ENCODE data around the gene RAG1. TPM values are rescaled to one million over a fixed set of nuclear protein-coding genes. Genes with fewer than 3 reads are reported as not detected.

RAG1 gene
- total and polyA plus RNA-seq, 2 of the 13 experiments (the other 11 are each of a cell fraction or from before 2014, with no cell fraction given): 0.11 to 0.15 TPM

DNA sequence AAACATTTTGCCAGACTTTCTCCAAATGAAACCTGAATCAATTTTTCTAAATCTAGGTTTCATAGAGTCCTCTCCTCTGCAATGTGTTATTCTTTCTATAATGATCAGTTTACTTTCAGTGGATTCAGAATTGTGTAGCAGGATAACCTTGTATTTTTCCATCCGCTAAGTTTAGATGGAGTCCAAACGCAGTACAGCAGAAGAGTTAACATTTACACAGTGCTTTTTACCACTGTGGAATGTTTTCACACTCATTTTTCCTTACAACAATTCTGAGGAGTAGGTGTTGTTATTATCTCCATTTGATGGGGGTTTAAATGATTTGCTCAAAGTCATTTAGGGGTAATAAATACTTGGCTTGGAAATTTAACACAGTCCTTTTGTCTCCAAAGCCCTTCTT is 9.6 kb downstream of the RAG1 start:
- no peak overlapping the region for H2AFZ ChIP-seq (ENCODE audit: low read length)
- no peak overlapping the region for H3K9ac ChIP-seq (ENCODE audit: insufficient read depth, low read depth, low read length)
- H4K20me1 ChIP-seq (ENCODE audit: insufficient read depth, low read length): no peaks in the 10 kb centered on the region
- H3K79me2 ChIP-seq (ENCODE audit: insufficient read depth, low read length): no peaks in the 10 kb centered on the region
- H3K27ac ChIP-seq (ENCODE audit: extremely low read length, insufficient read depth, low read length): no peak overlapping the region
- no TSS peak for BruUV-seq (replicated peaks)
- FAIRE-seq (no peak), DNase-seq (ENCODE audit: low spot score) (no peak), ATAC-seq (no peak)
- no peaks in the 10 kb centered on the region for H3K4me1 ChIP-seq (ENCODE audit: insufficient read depth, low read length)
- H3K4me3 ChIP-seq (replicated peaks in 1 of 3; ENCODE audit: insufficient read depth in 1 of 3, low read depth in 2 of 3, low read length in 3 of 3): no peak overlapping the region
- peaks cover 8% of the 10 kb centered on the region; the same call in 1 of the 2 replicates for H3K9me3 ChIP-seq (ENCODE audit: low read length)
- CTCF ChIA-PET (ENCODE audit: low intra/inter-chr PET ratio, low total read pairs): no interaction called here
- in situ Hi-C loops (cut with HindIII; ENCODE audit: extremely low pct_ligation_motif_present, low pct_unique_long_range_greater_than_20kb): no loop called here
- 27% methylated on average over 2 of the region's 2 CpGs for WGBS (ENCODE audit: low lambda C conversion rate)
- no peak overlapping the region for H3K4me2 ChIP-seq (ENCODE audit: low read depth, low read length)
- POLR2A ChIA-PET: no interaction called here
- TF ChIP-seq ELF3 (CRISPR knock-in tag; IDR thresholded peaks at IDR 0.05): no peak
- no peak for TF ChIP-seq KLF6 (CRISPR knock-in tag; IDR thresholded peaks at IDR 0.05)
- TF ChIP-seq ZNF225 (CRISPR knock-in tag; IDR thresholded peaks at IDR 0.05): no peak
- no peak for TF ChIP-seq PITX1 (CRISPR knock-in tag; IDR thresholded peaks at IDR 0.05)
- TF ChIP-seq, protein P1, sequence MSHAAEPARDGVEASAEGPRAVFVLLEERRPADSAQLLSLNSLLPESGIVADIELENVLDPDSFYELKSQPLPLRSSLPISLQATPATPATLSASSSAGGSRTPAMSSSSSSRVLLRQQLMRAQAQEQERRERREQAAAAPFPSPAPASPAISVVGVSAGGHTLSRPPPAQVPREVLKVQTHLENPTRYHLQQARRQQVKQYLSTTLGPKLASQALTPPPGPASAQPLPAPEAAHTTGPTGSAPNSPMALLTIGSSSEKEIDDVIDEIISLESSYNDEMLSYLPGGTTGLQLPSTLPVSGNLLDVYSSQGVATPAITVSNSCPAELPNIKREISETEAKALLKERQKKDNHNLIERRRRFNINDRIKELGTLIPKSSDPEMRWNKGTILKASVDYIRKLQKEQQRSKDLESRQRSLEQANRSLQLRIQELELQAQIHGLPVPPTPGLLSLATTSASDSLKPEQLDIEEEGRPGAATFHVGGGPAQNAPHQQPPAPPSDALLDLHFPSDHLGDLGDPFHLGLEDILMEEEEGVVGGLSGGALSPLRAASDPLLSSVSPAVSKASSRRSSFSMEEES (CRISPR knock-in tag; IDR thresholded peaks at IDR 0.05): no peak
- TF ChIP-seq AKAP8 (CRISPR knock-in tag; IDR thresholded peaks at IDR 0.05): no peak
- intact Hi-C loops (cut with micrococcal nuclease; ENCODE audit: unreplicated experiment): no loop called here
- H3K27me3 ChIP-seq (ENCODE audit: control insufficient read depth in 1 of 2, insufficient read depth in 2 of 2, low read length in 2 of 2): peaks cover 0 to 8% of the 10 kb centered on the region in 2 experiments; a peak in 3 of 5 replicates
- no peaks in the 10 kb centered on the region for H3K36me3 ChIP-seq (replicated peaks in 1 of 2; ENCODE audit: control insufficient read depth in 1 of 2, insufficient read depth in 2 of 2, low read length in 2 of 2)

GRCh38 chr11:36577859-36578258 is 10.1 kb downstream of the RAG1 start:
- ATAC-seq (no peak), FAIRE-seq (no peak), DNase-seq (ENCODE audit: low spot score) (no peak)
- Histone ChIP-seq H3K27ac (ENCODE audit: extremely low read length, insufficient read depth, low read length) (no peak overlapping the region), H2AFZ (ENCODE audit: low read length) (no peak overlapping the region), H3K36me3 (replicated peaks in 1 of 2; ENCODE audit: control insufficient read depth in 1 of 2, insufficient read depth in 2 of 2, low read length in 2 of 2) (no peaks in the 10 kb centered on the region), H3K4me1 (ENCODE audit: insufficient read depth, low read length) (no peaks in the 10 kb centered on the region), H4K20me1 (ENCODE audit: insufficient read depth, low read length) (no peaks in the 10 kb centered on the region), H3K79me2 (ENCODE audit: insufficient read depth, low read length) (no peaks in the 10 kb centered on the region), H3K4me2 (ENCODE audit: low read depth, low read length) (no peak overlapping the region), H3K4me3 (replicated peaks in 1 of 3; ENCODE audit: insufficient read depth in 1 of 3, low read depth in 2 of 3, low read length in 3 of 3) (no peak overlapping the region), H3K9me3 (ENCODE audit: low read length) (peaks cover 8% of the 10 kb centered on the region; the same call in 1 of the 2 replicates), H3K27me3 (ENCODE audit: control insufficient read depth in 1 of 2, insufficient read depth in 2 of 2, low read length in 2 of 2) (peaks cover 0 to 8% of the 10 kb centered on the region in 2 experiments; a peak in 3 of 5 replicates), H3K9ac (ENCODE audit: insufficient read depth, low read depth, low read length) (no peak overlapping the region)
- in situ Hi-C loops (cut with HindIII; ENCODE audit: extremely low pct_ligation_motif_present, low pct_unique_long_range_greater_than_20kb): no loop called here
- intact Hi-C loops (cut with micrococcal nuclease; ENCODE audit: unreplicated experiment): no loop called here
- POLR2A ChIA-PET: no interaction called here
- CTCF ChIA-PET (ENCODE audit: low intra/inter-chr PET ratio, low total read pairs): no interaction called here
- WGBS (ENCODE audit: low lambda C conversion rate): 30% methylated on average over 2 of the region's 2 CpGs
- BruUV-seq (replicated peaks): no TSS peak
- no peak for TF ChIP-seq CAMTA2 (CRISPR knock-in tag; IDR thresholded peaks at IDR 0.05; ENCODE audit: borderline replicate concordance)
- TF ChIP-seq ZNF678 (CRISPR knock-in tag; IDR thresholded peaks at IDR 0.05): no peak
- no peak for TF ChIP-seq BHLHE40 (IDR thresholded peaks at IDR 0.05; ENCODE audit: low read length)
- TF ChIP-seq BCL6 (CRISPR knock-in tag; IDR thresholded peaks at IDR 0.05): no peak
- no peak for TF ChIP-seq MED8 (CRISPR knock-in tag; IDR thresholded peaks at IDR 0.05; ENCODE audit: insufficient replicate concordance)
- TF ChIP-seq ZNF660 (CRISPR knock-in tag; IDR thresholded peaks at IDR 0.05; ENCODE audit: borderline replicate concordance, low read depth): no peak
- TF ChIP-seq ZNF230 (CRISPR knock-in tag; IDR thresholded peaks at IDR 0.05): no peak
- no peak for TF ChIP-seq ZNF20 (CRISPR knock-in tag; IDR thresholded peaks at IDR 0.05)
- no peak for TF ChIP-seq ZNF644 (CRISPR knock-in tag; IDR thresholded peaks at IDR 0.05; ENCODE audit: low read depth)
- no peak for TF ChIP-seq ZNF282 (IDR thresholded peaks at IDR 0.05; ENCODE audit: partially characterized antibody)
- TF ChIP-seq ZHX1 (CRISPR knock-in tag; IDR thresholded peaks at IDR 0.05; ENCODE audit: low read depth): no peak
- TF ChIP-seq ZNF17 (CRISPR knock-in tag; IDR thresholded peaks at IDR 0.05): no peak
